Fibroblast of lung (primary cell): ENCODE results near the gene GRID2IP.

Experiments used
- CTCF ChIP-seq, 2 donors: IDR thresholded peaks in 1 of 2; conservative IDR thresholded peaks in 1 of 2; 1 replicate in 1 of 2; 2 replicates in 1 of 2; pipeline ENCODE4 v1.5.1; 2011 to 2012; ENCODE audit warnings: low read length in 2 of 2, control low read depth in 1 of 2, inconsistent platforms in 1 of 2, low read depth in 1 of 2, mild to moderate bottlenecking in 1 of 2
- EZH2 ChIP-seq: IDR thresholded peaks from 2 replicates; pipeline ENCODE4 v1.5.1; 2012; ENCODE audit warnings: low read length, control low read depth, mild to moderate bottlenecking; ENCODE audit errors: missing control alignments

GRCh38 chr7:6533893-6534495 is 17.3 kb downstream of the GRID2IP start:
- TF ChIP-seq CTCF (conservative IDR thresholded peaks at IDR 0.05 in 1 of 2, IDR thresholded peaks at IDR 0.05 in 1 of 2; ENCODE audit: low read depth in 1 of 2, low read length in 2 of 2) = no peak
- no peak for TF ChIP-seq EZH2
